ENCODE measurements around the gene C10orf143.

C10orf143 gene

GRCh38 chr10:130110246-130111112 lies at the start of gene C10orf143:
C10orf143 (minus strand) TSS chr10:130110830; CDS start chr10:130110772, 58 bp downstream.
- peak within 1 kb of the TSS; percentile 88 for H3K4me3 ChIP-seq (ENCODE audit: low read length)
- DNase-seq (ENCODE audit: low read depth) = peak; percentile 89
- TF ChIP-seq CTCF (conservative IDR thresholded peaks at IDR 0.05; ENCODE audit: low read depth, low read length) = no peak

DNA sequence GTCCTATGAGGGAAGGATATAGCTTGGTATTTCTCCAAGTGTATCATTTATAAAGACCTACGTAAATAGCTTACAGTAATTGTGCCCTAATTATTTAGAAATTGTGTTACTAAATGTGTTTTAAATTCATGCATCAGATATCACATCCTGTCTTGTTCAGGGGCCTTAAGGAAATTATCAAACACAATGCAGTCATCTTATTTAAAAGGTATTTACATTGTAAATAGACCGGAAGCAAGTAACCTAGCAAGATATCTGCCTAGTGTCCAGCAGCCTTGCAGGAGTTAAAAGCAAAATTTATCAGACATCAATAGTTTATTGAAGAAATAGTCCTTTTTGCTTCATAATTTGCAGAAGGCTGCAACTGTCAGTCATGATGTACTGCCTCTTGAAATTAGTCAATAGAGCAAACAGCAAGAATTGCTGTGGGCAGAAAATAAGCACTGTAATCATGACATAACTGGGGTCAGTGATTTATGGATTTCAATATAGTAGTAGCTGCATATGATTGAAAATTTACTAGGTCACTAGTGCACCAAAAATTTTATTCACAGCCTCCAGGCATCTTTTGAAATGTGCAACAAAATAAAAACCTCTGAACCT lies 48.7 kb upstream of the C10orf143 start:
- no peak for DNase-seq (ENCODE audit: low read depth)

GRCh38 chr10:130146042-130146441 lies 35.4 kb upstream of the C10orf143 start:
- TF ChIP-seq CTCF (conservative IDR thresholded peaks at IDR 0.05; ENCODE audit: low read depth, low read length) = no peak
- DNase-seq (ENCODE audit: low read depth) = no peak
- no peak overlapping the region for H3K4me3 ChIP-seq (ENCODE audit: low read length)

More for the DNA sequence above, 48.7 kb upstream of the C10orf143 start:
- no peak overlapping the region for H3K4me3 ChIP-seq (ENCODE audit: low read length)
- TF ChIP-seq CTCF (conservative IDR thresholded peaks at IDR 0.05; ENCODE audit: low read depth, low read length) = no peak

GRCh38 chr10:130141878-130142277 lies 31.2 kb upstream of the C10orf143 start:
- H3K4me3 ChIP-seq (ENCODE audit: low read length) = no peak overlapping the region
- DNase-seq (ENCODE audit: low read depth) = no peak
- TF ChIP-seq CTCF (conservative IDR thresholded peaks at IDR 0.05; ENCODE audit: low read depth, low read length) = no peak

- TF ChIP-seq CTCF (conservative IDR thresholded peaks at IDR 0.05; ENCODE audit: low read depth, low read length) = no peak
- DNase-seq (ENCODE audit: low read depth) = no peak
- H3K4me3 ChIP-seq (ENCODE audit: low read length) = no peak overlapping the region
These were observed 30.8 kb upstream of the C10orf143 start for GRCh38 chr10:130141460-130141859.

DNA sequence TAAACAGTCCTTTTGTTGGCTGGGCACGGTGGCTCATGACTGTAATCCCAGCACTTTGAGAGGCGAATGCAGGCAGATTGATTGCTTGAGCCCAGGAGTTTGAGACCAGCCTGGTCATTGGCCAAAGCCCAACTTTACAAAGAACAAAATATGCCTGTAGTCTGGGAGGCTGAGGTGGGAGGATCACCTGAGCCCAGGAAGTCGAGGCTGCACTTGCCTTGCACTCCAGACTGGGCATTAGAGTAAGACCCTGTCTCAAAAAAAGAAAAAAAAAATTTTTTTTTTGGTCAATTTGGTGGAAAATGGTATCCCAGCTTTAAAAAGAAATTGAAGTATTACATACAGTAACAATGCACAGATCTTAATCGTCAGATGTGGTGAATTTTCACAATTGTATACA lies 30.4 kb upstream of the C10orf143 start:
- TF ChIP-seq CTCF (conservative IDR thresholded peaks at IDR 0.05; ENCODE audit: low read depth, low read length) = no peak
- no peak for DNase-seq (ENCODE audit: low read depth)
- H3K4me3 ChIP-seq (ENCODE audit: low read length) = no peak overlapping the region

Measured in retinal pigment epithelial cell (primary cell).